ENCODE data around the gene LCN12.

- TF ChIP-seq CTCF (IDR thresholded peaks at IDR 0.05; ENCODE audit: insufficient read depth, low read length), result no peak
- no peak for TF ChIP-seq GABPA (IDR thresholded peaks at IDR 0.05; ENCODE audit: low read depth)
- TF ChIP-seq POLR2AphosphoS5 (IDR thresholded peaks at IDR 0.05; ENCODE audit: low read depth), result no peak
- TF ChIP-seq REST (IDR thresholded peaks at IDR 0.05; ENCODE audit: insufficient replicate concordance, low read depth), result no peak
Measured at GRCh38 chr9:136954270-136955083, 2.4 kb downstream of the LCN12 start.

Measured in HL-60 (cell line).